Neuronal stem cell (in vitro differentiated cells): Measurements from ENCODE around the gene POLD1.
A peak's percentile ranks its signal among the peaks of the same experiment; 100 is the strongest.

Experiments
- DNase-seq: peaks from one replicate; pipeline ENCODE4 v3.0.0-alpha.2; 2013; ENCODE audit warnings: low spot score
- H2AFZ ChIP-seq: one replicate; pipeline ENCODE4 v1.6.1; 2013; ENCODE audit warnings: mild to moderate bottlenecking, low read length, inconsistent platforms
- H2AK5ac ChIP-seq: 2 replicates; pipeline ENCODE4 v1.6.1; 2013; ENCODE audit warnings: low read depth, mild to moderate bottlenecking, inconsistent platforms, low read length, moderate library complexity, mixed read lengths
- H2BK120ac ChIP-seq: 2 replicates; pipeline ENCODE4 v1.6.1; 2013; ENCODE audit warnings: low read depth, mild to moderate bottlenecking, inconsistent platforms, low read length, moderate library complexity, mixed read lengths
- H2BK12ac ChIP-seq: one replicate; pipeline ENCODE4 v1.6.1; 2013; ENCODE audit warnings: low read length, inconsistent platforms
- H2BK15ac ChIP-seq: 2 replicates; pipeline ENCODE4 v1.6.1; 2013; ENCODE audit warnings: mild to moderate bottlenecking, low read length, inconsistent platforms, mixed read lengths
- H2BK5ac ChIP-seq: one replicate; pipeline ENCODE4 v1.6.1; 2013; ENCODE audit warnings: inconsistent platforms, mild to moderate bottlenecking, low read length, moderate library complexity
- H3K14ac ChIP-seq: one replicate; pipeline ENCODE4 v1.6.1; 2013; ENCODE audit warnings: low read length, inconsistent platforms
- H3K18ac ChIP-seq: 2 replicates; pipeline ENCODE4 v1.6.1; 2013; ENCODE audit warnings: low read length, inconsistent platforms
- H3K23ac ChIP-seq: 2 replicates; pipeline ENCODE4 v1.6.1; 2013; ENCODE audit warnings: low read depth, mild to moderate bottlenecking, mixed read lengths, low read length, inconsistent platforms; ENCODE audit not compliant: poor library complexity
- H3K27ac ChIP-seq: replicated peaks from 3 replicates; pipeline ENCODE4 v1.5.1; 2013; ENCODE audit warnings: low read length, inconsistent platforms
- H3K27me3 ChIP-seq, 3 experiments: 2 replicates each; pipeline ENCODE4 v1.6.1; 2013; ENCODE audit warnings: low read length in 3 of 3, mild to moderate bottlenecking in 2 of 3, inconsistent platforms in 1 of 3, low read depth in 1 of 3, mixed read lengths in 1 of 3, moderate library complexity in 1 of 3; ENCODE audit not compliant: control insufficient read depth in 3 of 3, insufficient read depth in 3 of 3
- H3K36me3 ChIP-seq, 2 donors: replicated peaks in 1 of 2; 2 replicates each; pipeline ENCODE4 v1.6.1; 2013; ENCODE audit warnings: low read length in 2 of 2; ENCODE audit not compliant: control insufficient read depth in 2 of 2, insufficient read depth in 2 of 2
- H3K4ac ChIP-seq: 2 replicates; pipeline ENCODE4 v1.6.1; 2013; ENCODE audit warnings: inconsistent platforms, mild to moderate bottlenecking, low read length, moderate library complexity
- H3K4me1 ChIP-seq, 2 donors: 1 replicate in 1 of 2; 2 replicates in 1 of 2; pipeline ENCODE4 v1.6.1; 2013; ENCODE audit warnings: low read length in 2 of 2, low read depth in 1 of 2; ENCODE audit not compliant: control insufficient read depth in 2 of 2, insufficient read depth in 1 of 2
- H3K4me2 ChIP-seq: one replicate; pipeline ENCODE4 v1.6.1; 2013; ENCODE audit warnings: mild to moderate bottlenecking, low read length, inconsistent platforms; ENCODE audit not compliant: insufficient read depth, poor library complexity, severe bottlenecking
- H3K4me3 ChIP-seq, 2 donors: 2 replicates each; pipeline ENCODE4 v1.5.1; 2013; ENCODE audit warnings: low read length in 2 of 2, mild to moderate bottlenecking in 2 of 2, inconsistent platforms in 1 of 2, moderate library complexity in 1 of 2
- H3K79me1 ChIP-seq: one replicate; pipeline ENCODE4 v1.6.1; 2013; ENCODE audit warnings: low read depth, mild to moderate bottlenecking, inconsistent platforms, low read length, moderate library complexity
- H3K9ac ChIP-seq: one replicate; pipeline ENCODE4 v1.6.1; 2013; ENCODE audit warnings: mild to moderate bottlenecking, low read depth, low read length, inconsistent platforms; ENCODE audit not compliant: poor library complexity
- H3K9me3 ChIP-seq, 2 donors: replicated peaks in 1 of 2; 2 replicates each; pipeline versions ENCODE3 to v1.6.1; 2013; ENCODE audit warnings: low read length in 2 of 2, mild to moderate bottlenecking in 2 of 2, inconsistent platforms in 1 of 2, low read depth in 1 of 2, mixed read lengths in 1 of 2, moderate library complexity in 1 of 2; ENCODE audit not compliant: control insufficient read depth in 2 of 2, insufficient read depth in 1 of 2
- H4K8ac ChIP-seq: one replicate; pipeline ENCODE4 v1.6.1; 2013; ENCODE audit warnings: low read depth, mild to moderate bottlenecking, inconsistent platforms, low read length, moderate library complexity
- H4K91ac ChIP-seq: one replicate; pipeline ENCODE4 v1.6.1; 2013; ENCODE audit warnings: low read length, low read depth, mild to moderate bottlenecking, inconsistent platforms; ENCODE audit not compliant: poor library complexity
- WGBS, 2 donors: extraction: QIAGEN DNeasy Blood & Tissue Kit; methylation state at CpG; one replicate each; pipeline ENCODE4 v1.1.7; 2013; ENCODE audit warnings: missing lambda C conversion rate in 2 of 2, mixed read lengths in 1 of 2; ENCODE audit not compliant: insufficient read length in 2 of 2, insufficient replicate concordance in 1 of 2; ENCODE audit errors: extremely low coverage in 2 of 2; 5-methylcytosine and 5-hydroxymethylcytosine counted together

Gene POLD1

GRCh38 chr19:50358483-50359327 is 25.4 kb upstream of the POLD1 start:
- no peak overlapping the region for H3K4me2 ChIP-seq
- no peak overlapping the region for H2AFZ ChIP-seq
- H3K9me3 ChIP-seq: peaks cover 5 to 11% of the 10 kb centered on the region in 2 donors
- peaks cover 0 to 2% (median 0%) of the 10 kb centered on the region in 3 experiments for H3K27me3 ChIP-seq
- H3K79me1 ChIP-seq: peaks cover 3% of the 10 kb centered on the region
- H2BK120ac ChIP-seq: no peak overlapping the region
- H3K4ac ChIP-seq: no peak overlapping the region
- H2BK5ac ChIP-seq: peak overlapping the region; percentile 75
- peaks cover 0 to 2% of the 10 kb centered on the region in 2 donors for H3K36me3 ChIP-seq
- H2BK12ac ChIP-seq: no peak overlapping the region
- H4K91ac ChIP-seq: no peak overlapping the region
- no peak overlapping the region for H3K18ac ChIP-seq
- peaks cover 0 to 6% of the 10 kb centered on the region in 2 donors for H3K4me1 ChIP-seq
- H3K23ac ChIP-seq: peak overlapping the region; percentile 73
- peak overlapping the region; percentile 56 for H2AK5ac ChIP-seq
- H3K4me3 ChIP-seq: no peak overlapping the region
- H3K27ac ChIP-seq: no peak overlapping the region
- WGBS, 2 donors: no CpG with 5 or more reads among the region's 54 CpGs
- H3K14ac ChIP-seq: no peak overlapping the region
- H3K9ac ChIP-seq: no peak overlapping the region
- no peak overlapping the region for H4K8ac ChIP-seq
- DNase-seq: no peak
- no peak overlapping the region for H2BK15ac ChIP-seq

- Histone ChIP-seq H3K27ac (no peak overlapping the region), H3K79me1 (peaks cover 3% of the 10 kb centered on the region), H3K4ac (no peak overlapping the region), H3K9ac (no peak overlapping the region), H2BK12ac (no peak overlapping the region), H3K14ac (no peak overlapping the region), H4K8ac (peak overlapping the region; percentile 65), H2AFZ (no peak overlapping the region), H3K4me1 (peaks cover 0 to 6% of the 10 kb centered on the region in 2 donors), H3K36me3 (peaks cover 0 to 2% of the 10 kb centered on the region in 2 donors), H3K27me3 (peaks cover 0 to 2% (median 0%) of the 10 kb centered on the region in 3 experiments), H3K4me2 (no peak overlapping the region), H3K4me3 (no peak overlapping the region), H2BK15ac (no peak overlapping the region), H2AK5ac (no peak overlapping the region), H3K9me3 (peaks cover 5 to 11% of the 10 kb centered on the region in 2 donors), H3K18ac (no peak overlapping the region), H2BK5ac (peak overlapping the region; percentile 13), H4K91ac (no peak overlapping the region), H2BK120ac (no peak overlapping the region), H3K23ac (no peak overlapping the region)
- WGBS, 2 donors: no CpG with 5 or more reads among the region's 11 CpGs
- no peak for DNase-seq
These were observed 24.8 kb upstream of the POLD1 start for GRCh38 chr19:50359328-50359818.

GRCh38 chr19:50361290-50362029 is 22.7 kb upstream of the POLD1 start:
- Histone ChIP-seq H3K4me3 (no peak overlapping the region), H3K27ac (no peak overlapping the region), H3K4me2 (no peak overlapping the region), H3K27me3 (peaks cover 0 to 2% (median 0%) of the 10 kb centered on the region in 3 experiments), H3K4ac (no peak overlapping the region), H2BK120ac (no peak overlapping the region), H3K9ac (no peak overlapping the region), H3K14ac (no peak overlapping the region), H3K36me3 (peaks cover 0 to 2% of the 10 kb centered on the region in 2 donors), H3K9me3 (peaks cover 5 to 11% of the 10 kb centered on the region in 2 donors), H2AFZ (no peak overlapping the region), H4K91ac (no peak overlapping the region), H3K23ac (no peak overlapping the region), H4K8ac (no peak overlapping the region), H3K79me1 (peaks cover 3% of the 10 kb centered on the region), H2AK5ac (peak overlapping the region; percentile 26), H2BK15ac (no peak overlapping the region), H3K4me1 (peaks cover 0 to 6% of the 10 kb centered on the region in 2 donors), H2BK5ac (no peak overlapping the region), H3K18ac (no peak overlapping the region), H2BK12ac (no peak overlapping the region)
- WGBS, 2 donors: no CpG with 5 or more reads among the region's 7 CpGs
- DNase-seq: no peak

- Histone ChIP-seq H2BK15ac (no peak overlapping the region), H3K18ac (no peak overlapping the region), H3K9ac (no peak overlapping the region), H4K8ac (no peak overlapping the region), H3K4me3 (no peak overlapping the region), H2BK5ac (no peak overlapping the region), H3K27me3 (peaks cover 0 to 2% (median 0%) of the 10 kb centered on the region in 3 experiments), H3K4me2 (no peak overlapping the region), H3K23ac (no peak overlapping the region), H3K14ac (no peak overlapping the region), H4K91ac (no peak overlapping the region), H3K27ac (no peak overlapping the region), H3K4ac (no peak overlapping the region), H3K79me1 (peaks cover 3% of the 10 kb centered on the region), H2BK120ac (no peak overlapping the region), H2AFZ (no peak overlapping the region), H2BK12ac (no peak overlapping the region), H3K4me1 (peaks cover 0 to 6% of the 10 kb centered on the region in 2 donors), H3K36me3 (peaks cover 0 to 2% of the 10 kb centered on the region in 2 donors), H2AK5ac (peak overlapping the region; percentile 26), H3K9me3 (peaks cover 5 to 11% of the 10 kb centered on the region in 2 donors)
- no CpG with 5 or more reads among the region's 7 CpGs for WGBS, 2 donors
- no peak for DNase-seq
These were observed 22.1 kb upstream of the POLD1 start for GRCh38 chr19:50362030-50362412.
